Kidney epithelial cell (primary cell): Measurements from ENCODE around the gene CDK5R1. TPM values are rescaled to one million over a fixed set of nuclear protein-coding genes. Genes with fewer than 3 reads are reported as not detected.

Experiments
- DNase-seq: peaks from one replicate; pipeline ENCODE4 v3.0.0-alpha.2; 2010; ENCODE audit warnings: low read depth
- H3K27me3 ChIP-seq: 2 replicates; pipeline ENCODE4 v1.6.0; 2011; ENCODE audit warnings: low read length; ENCODE audit not compliant: control insufficient read depth, insufficient read depth
- H3K36me3 ChIP-seq: 2 replicates; pipeline ENCODE4 v1.5.1; 2011; ENCODE audit warnings: low read length; ENCODE audit not compliant: control insufficient read depth, insufficient read depth
- H3K4me3 ChIP-seq: 2 replicates; pipeline ENCODE4 v1.5.1; 2011; ENCODE audit warnings: low read depth, mild to moderate bottlenecking, control low read depth, low read length
- CTCF ChIP-seq: IDR thresholded peaks from 2 replicates; pipeline ENCODE4 v1.5.1; 2011; ENCODE audit warnings: mild to moderate bottlenecking, moderate library complexity, low read length, control low read depth, inconsistent platforms; ENCODE audit not compliant: insufficient read depth, poor library complexity, severe bottlenecking
- total RNA-seq: library from RNA; depleted of rRNA; stranded (reverse); fragments of >200 nt; gene quantifications from 2 replicates; pipeline ENCODE4 v1.2.3, GENCODE V29; 2015

The CDK5R1 gene
- total RNA-seq, 1 donor from 2014 or later: 16.0 TPM

GRCh38 chr17:32495359-32496231 is 8.8 kb downstream of the CDK5R1 start:
- Histone ChIP-seq H3K36me3 (no peaks in the 10 kb centered on the region), H3K4me3 (no peak overlapping the region), H3K27me3 (no peaks in the 10 kb centered on the region)
- no peak for TF ChIP-seq CTCF
- no peak for DNase-seq

GRCh38 chr17:32496395-32497073 is 9.7 kb downstream of the CDK5R1 start:
- DNase-seq: no peak

DNA sequence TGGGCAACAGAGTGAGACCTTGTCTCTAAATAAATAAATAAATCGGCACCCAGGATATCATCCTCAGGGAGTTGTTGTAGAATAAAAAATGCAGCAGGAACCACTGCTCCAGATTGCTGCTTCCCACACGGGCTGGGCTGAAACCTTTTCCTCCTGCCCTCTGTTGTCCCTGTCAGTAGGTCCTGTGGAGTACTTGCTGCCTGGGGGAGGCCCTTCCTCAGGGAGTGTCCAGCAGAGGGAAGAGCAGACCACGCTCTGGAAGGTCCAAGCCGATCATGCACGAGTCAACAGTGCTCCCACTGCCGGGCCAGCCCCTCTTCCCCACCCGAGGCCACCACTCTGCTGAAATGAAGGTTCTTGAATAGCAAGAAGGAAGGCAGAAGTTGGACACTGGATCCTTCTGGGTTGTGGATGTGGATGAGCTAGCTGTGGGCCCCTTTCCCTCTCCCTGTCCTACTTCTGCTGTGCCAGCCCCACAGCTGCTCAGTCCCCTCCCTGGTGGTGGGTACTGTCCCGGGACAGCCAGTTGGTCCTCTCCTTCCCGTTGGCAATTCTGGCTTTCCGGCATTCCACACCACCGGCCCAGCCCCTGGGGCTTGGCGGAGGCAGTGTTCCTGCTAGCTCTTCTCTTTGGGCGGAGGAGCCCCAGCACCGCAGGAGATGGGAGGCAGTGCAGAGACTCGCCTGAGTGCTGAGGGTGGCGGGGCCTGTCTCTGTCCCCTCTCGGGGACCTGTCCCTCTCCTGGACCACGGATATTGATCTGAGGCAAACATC is 10.8 kb downstream of the CDK5R1 start:
- no peak for DNase-seq
- TF ChIP-seq CTCF: peak; percentile 5

More at GRCh38 chr17:32496395-32497073, 9.7 kb downstream of the CDK5R1 start:
- Histone ChIP-seq H3K4me3 (no peak overlapping the region), H3K27me3 (no peaks in the 10 kb centered on the region), H3K36me3 (no peaks in the 10 kb centered on the region)
- no peak for TF ChIP-seq CTCF

DNA sequence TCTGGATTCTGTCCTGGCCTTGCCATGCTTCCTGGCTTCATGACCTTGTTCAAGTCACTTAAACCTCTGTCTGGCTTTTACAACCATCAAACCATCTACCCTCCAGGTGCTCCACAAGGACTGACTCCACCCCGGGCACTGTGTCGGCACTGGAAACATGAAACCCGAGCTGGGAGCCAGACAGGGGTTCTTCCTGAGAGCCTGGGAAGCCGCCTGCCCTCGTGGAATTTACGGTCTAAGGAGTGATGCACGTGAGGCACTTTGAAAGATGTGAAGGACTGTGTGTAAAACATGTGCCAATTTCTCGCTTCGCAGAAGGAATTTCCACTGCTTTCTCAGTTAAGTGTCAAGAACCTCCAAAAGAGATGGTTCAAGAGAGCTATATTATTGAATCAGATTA is 11.6 kb downstream of the CDK5R1 start:
- Histone ChIP-seq H3K36me3 (no peaks in the 10 kb centered on the region), H3K27me3 (no peaks in the 10 kb centered on the region), H3K4me3 (no peak overlapping the region)
- TF ChIP-seq CTCF: no peak
- no peak for DNase-seq

More for the DNA sequence above, 10.8 kb downstream of the CDK5R1 start:
- H3K4me3 ChIP-seq: no peak overlapping the region
- H3K27me3 ChIP-seq: no peaks in the 10 kb centered on the region
- H3K36me3 ChIP-seq: no peaks in the 10 kb centered on the region

GRCh38 chr17:32502013-32502412 is 15.2 kb downstream of the CDK5R1 start:
- no peak for DNase-seq
- no peak for TF ChIP-seq CTCF
- Histone ChIP-seq H3K4me3 (no peak overlapping the region), H3K36me3 (no peaks in the 10 kb centered on the region), H3K27me3 (no peaks in the 10 kb centered on the region)
